Measurements from ENCODE around the gene INF2. TPM values are rescaled to one million over a fixed set of nuclear protein-coding genes. Genes with fewer than 3 reads are reported as not detected.

INF2 gene
- total and polyA plus RNA-seq, 2 experiments from 2014 or later: 36.7 to 75.5 TPM

DNA sequence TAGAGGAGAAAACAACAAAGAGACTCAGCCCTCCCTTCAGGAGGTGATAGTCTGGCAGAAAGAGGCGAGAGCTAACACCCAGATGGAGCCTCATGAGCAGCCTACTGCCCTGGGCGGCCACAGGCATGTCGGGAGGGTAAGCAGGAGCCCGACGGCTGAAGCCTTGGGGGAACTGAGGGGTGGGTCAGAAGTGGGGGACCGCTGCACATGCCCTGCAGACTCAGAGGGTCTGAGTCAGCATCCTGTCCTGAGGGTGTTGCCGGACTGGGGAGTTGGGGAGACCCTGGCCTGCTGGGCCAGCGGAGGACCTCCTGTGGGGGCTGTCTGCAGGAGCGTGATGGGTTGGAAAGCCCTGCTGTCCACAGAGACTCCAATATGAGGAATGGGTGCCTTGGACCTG, 15.9 kb upstream of the INF2 start (continued):
- TF ChIP-seq, protein P1, sequence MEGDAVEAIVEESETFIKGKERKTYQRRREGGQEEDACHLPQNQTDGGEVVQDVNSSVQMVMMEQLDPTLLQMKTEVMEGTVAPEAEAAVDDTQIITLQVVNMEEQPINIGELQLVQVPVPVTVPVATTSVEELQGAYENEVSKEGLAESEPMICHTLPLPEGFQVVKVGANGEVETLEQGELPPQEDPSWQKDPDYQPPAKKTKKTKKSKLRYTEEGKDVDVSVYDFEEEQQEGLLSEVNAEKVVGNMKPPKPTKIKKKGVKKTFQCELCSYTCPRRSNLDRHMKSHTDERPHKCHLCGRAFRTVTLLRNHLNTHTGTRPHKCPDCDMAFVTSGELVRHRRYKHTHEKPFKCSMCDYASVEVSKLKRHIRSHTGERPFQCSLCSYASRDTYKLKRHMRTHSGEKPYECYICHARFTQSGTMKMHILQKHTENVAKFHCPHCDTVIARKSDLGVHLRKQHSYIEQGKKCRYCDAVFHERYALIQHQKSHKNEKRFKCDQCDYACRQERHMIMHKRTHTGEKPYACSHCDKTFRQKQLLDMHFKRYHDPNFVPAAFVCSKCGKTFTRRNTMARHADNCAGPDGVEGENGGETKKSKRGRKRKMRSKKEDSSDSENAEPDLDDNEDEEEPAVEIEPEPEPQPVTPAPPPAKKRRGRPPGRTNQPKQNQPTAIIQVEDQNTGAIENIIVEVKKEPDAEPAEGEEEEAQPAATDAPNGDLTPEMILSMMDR (conservative IDR thresholded peaks at IDR 0.05; ENCODE audit: low read depth in 2 of 2): no peak
- TF ChIP-seq, protein P2, sequence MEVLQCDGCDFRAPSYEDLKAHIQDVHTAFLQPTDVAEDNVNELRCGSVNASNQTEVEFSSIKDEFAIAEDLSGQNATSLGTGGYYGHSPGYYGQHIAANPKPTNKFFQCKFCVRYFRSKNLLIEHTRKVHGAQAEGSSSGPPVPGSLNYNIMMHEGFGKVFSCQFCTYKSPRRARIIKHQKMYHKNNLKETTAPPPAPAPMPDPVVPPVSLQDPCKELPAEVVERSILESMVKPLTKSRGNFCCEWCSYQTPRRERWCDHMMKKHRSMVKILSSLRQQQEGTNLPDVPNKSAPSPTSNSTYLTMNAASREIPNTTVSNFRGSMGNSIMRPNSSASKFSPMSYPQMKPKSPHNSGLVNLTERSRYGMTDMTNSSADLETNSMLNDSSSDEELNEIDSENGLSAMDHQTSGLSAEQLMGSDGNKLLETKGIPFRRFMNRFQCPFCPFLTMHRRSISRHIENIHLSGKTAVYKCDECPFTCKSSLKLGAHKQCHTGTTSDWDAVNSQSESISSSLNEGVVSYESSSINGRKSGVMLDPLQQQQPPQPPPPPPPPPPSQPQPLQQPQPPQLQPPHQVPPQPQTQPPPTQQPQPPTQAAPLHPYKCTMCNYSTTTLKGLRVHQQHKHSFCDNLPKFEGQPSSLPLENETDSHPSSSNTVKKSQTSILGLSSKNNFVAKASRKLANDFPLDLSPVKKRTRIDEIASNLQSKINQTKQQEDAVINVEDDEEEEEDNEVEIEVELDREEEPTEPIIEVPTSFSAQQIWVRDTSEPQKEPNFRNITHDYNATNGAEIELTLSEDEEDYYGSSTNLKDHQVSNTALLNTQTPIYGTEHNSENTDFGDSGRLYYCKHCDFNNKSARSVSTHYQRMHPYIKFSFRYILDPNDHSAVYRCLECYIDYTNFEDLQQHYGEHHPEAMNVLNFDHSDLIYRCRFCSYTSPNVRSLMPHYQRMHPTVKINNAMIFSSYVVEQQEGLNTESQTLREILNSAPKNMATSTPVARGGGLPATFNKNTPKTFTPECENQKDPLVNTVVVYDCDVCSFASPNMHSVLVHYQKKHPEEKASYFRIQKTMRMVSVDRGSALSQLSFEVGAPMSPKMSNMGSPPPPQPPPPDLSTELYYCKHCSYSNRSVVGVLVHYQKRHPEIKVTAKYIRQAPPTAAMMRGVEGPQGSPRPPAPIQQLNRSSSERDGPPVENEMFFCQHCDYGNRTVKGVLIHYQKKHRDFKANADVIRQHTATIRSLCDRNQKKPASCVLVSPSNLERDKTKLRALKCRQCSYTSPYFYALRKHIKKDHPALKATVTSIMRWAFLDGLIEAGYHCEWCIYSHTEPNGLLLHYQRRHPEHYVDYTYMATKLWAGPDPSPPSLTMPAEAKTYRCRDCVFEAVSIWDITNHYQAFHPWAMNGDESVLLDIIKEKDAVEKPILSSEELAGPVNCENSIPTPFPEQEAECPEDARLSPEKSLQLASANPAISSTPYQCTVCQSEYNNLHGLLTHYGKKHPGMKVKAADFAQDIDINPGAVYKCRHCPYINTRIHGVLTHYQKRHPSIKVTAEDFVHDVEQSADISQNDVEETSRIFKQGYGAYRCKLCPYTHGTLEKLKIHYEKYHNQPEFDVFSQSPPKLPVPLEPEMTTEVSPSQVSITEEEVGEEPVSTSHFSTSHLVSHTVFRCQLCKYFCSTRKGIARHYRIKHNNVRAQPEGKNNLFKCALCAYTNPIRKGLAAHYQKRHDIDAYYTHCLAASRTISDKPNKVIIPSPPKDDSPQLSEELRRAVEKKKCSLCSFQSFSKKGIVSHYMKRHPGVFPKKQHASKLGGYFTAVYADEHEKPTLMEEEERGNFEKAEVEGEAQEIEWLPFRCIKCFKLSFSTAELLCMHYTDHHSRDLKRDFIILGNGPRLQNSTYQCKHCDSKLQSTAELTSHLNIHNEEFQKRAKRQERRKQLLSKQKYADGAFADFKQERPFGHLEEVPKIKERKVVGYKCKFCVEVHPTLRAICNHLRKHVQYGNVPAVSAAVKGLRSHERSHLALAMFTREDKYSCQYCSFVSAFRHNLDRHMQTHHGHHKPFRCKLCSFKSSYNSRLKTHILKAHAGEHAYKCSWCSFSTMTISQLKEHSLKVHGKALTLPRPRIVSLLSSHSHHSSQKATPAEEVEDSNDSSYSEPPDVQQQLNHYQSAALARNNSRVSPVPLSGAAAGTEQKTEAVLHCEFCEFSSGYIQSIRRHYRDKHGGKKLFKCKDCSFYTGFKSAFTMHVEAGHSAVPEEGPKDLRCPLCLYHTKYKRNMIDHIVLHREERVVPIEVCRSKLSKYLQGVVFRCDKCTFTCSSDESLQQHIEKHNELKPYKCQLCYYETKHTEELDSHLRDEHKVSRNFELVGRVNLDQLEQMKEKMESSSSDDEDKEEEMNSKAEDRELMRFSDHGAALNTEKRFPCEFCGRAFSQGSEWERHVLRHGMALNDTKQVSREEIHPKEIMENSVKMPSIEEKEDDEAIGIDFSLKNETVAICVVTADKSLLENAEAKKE (CRISPR knock-in tag; IDR thresholded peaks at IDR 0.05): no peak
- TF ChIP-seq NANOG (IDR thresholded peaks at IDR 0.05; ENCODE audit: borderline replicate concordance): no peak

DNA sequence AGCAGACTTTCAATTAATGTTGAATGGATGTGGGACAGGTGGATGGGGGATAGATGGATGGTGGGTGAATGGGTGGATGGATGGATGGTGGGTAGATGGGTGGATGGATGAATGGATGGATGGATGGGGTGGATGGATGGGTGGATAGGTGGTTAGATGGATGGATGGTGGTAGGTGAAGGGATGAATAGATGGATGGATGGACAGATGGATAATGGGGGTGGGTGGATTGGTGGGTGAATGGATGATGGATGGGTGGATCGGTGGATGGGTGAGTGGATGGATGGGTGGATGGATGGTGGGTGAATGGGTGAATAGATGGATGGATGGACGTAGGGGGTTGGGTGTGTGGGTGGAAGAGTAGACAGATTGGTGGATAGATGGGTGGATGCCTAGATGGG, 14.0 kb upstream of the INF2 start:
- no peak for ATAC-seq
- peaks cover 6% of the 10 kb centered on the region; the same call in 1 of the 2 replicates for H3K9me2 ChIP-seq (ENCODE audit: insufficient read depth)
- DNase-seq (ENCODE audit: low spot score): no peak
- TF ChIP-seq ZNF114 (CRISPR knock-in tag; IDR thresholded peaks at IDR 0.05) (no peak), CREB1 (CRISPR knock-in tag; IDR thresholded peaks at IDR 0.05; ENCODE audit: low read depth) (no peak), EZH2phosphoT487 (IDR thresholded peaks at IDR 0.05; ENCODE audit: unreplicated experiment) (no peak), STAT1 (IDR thresholded peaks at IDR 0.05; ENCODE audit: unreplicated experiment) (no peak)
- TF ChIP-seq, protein P3, sequence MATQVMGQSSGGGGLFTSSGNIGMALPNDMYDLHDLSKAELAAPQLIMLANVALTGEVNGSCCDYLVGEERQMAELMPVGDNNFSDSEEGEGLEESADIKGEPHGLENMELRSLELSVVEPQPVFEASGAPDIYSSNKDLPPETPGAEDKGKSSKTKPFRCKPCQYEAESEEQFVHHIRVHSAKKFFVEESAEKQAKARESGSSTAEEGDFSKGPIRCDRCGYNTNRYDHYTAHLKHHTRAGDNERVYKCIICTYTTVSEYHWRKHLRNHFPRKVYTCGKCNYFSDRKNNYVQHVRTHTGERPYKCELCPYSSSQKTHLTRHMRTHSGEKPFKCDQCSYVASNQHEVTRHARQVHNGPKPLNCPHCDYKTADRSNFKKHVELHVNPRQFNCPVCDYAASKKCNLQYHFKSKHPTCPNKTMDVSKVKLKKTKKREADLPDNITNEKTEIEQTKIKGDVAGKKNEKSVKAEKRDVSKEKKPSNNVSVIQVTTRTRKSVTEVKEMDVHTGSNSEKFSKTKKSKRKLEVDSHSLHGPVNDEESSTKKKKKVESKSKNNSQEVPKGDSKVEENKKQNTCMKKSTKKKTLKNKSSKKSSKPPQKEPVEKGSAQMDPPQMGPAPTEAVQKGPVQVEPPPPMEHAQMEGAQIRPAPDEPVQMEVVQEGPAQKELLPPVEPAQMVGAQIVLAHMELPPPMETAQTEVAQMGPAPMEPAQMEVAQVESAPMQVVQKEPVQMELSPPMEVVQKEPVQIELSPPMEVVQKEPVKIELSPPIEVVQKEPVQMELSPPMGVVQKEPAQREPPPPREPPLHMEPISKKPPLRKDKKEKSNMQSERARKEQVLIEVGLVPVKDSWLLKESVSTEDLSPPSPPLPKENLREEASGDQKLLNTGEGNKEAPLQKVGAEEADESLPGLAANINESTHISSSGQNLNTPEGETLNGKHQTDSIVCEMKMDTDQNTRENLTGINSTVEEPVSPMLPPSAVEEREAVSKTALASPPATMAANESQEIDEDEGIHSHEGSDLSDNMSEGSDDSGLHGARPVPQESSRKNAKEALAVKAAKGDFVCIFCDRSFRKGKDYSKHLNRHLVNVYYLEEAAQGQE (IDR thresholded peaks at IDR 0.05; ENCODE audit: unreplicated experiment): no peak
- TF ChIP-seq, protein P4, sequence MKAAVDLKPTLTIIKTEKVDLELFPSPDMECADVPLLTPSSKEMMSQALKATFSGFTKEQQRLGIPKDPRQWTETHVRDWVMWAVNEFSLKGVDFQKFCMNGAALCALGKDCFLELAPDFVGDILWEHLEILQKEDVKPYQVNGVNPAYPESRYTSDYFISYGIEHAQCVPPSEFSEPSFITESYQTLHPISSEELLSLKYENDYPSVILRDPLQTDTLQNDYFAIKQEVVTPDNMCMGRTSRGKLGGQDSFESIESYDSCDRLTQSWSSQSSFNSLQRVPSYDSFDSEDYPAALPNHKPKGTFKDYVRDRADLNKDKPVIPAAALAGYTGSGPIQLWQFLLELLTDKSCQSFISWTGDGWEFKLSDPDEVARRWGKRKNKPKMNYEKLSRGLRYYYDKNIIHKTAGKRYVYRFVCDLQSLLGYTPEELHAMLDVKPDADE (IDR thresholded peaks at IDR 0.05): no peak
- Mint-ChIP-seq H3K27ac (no peak overlapping the region), H3K9me3 (no peaks in the 10 kb centered on the region; the same call in 2 of the 3 replicates), H3K27me3 (ENCODE audit: insufficient read depth, low read depth, poor library complexity) (peaks cover 15% of the 10 kb centered on the region), H3K4me1 (peaks cover 27% of the 10 kb centered on the region), H3K36me3 (ENCODE audit: low read depth) (no peaks in the 10 kb centered on the region), H3K4me3 (no peak overlapping the region)
- H3F3A ChIP-seq (replicated peaks; ENCODE audit: low read depth): 0 out of 2 replicates have a peak, but pooled peaks cover 6% of the 10 kb centered on the region
- no peak overlapping the region for H3K4me2 ChIP-seq
- no peak overlapping the region for H3K4me3 ChIP-seq
- no peaks in the 10 kb centered on the region for H3K27me3 ChIP-seq (ENCODE audit: insufficient read depth)
- H3K4me1 ChIP-seq (ENCODE audit: insufficient read depth): peaks cover 36% of the 10 kb centered on the region
- H3K27ac ChIP-seq (ENCODE audit: low read depth): no peak overlapping the region
- no peak overlapping the region for H2AFZ ChIP-seq
- H3K79me2 ChIP-seq (replicated peaks; ENCODE audit: insufficient read depth): no peaks in the 10 kb centered on the region
- no peaks in the 10 kb centered on the region for H4K20me1 ChIP-seq (replicated peaks; ENCODE audit: insufficient read depth)
- H3K36me3 ChIP-seq (ENCODE audit: insufficient read depth): no peaks in the 10 kb centered on the region
